Subcutaneous abdominal adipose tissue (tissue), 5 donors: ENCODE measurements around the gene MYL9.

Source experiments
- H3K27ac ChIP-seq: one replicate; pipeline ENCODE4 v1.7.0; 2013; ENCODE audit warnings: low read depth, mild to moderate bottlenecking, inconsistent platforms, low read length, moderate library complexity
- H3K27me3 ChIP-seq, 5 donors: one replicate each; pipeline ENCODE4 v1.7.0; 2013; ENCODE audit warnings: low read length in 5 of 5, inconsistent platforms in 1 of 5; ENCODE audit not compliant: control insufficient read depth in 5 of 5, insufficient read depth in 4 of 5
- H3K36me3 ChIP-seq, 5 donors: one replicate each; pipeline ENCODE4 v1.7.0; 2013; ENCODE audit warnings: low read length in 5 of 5; ENCODE audit not compliant: control insufficient read depth in 5 of 5, insufficient read depth in 5 of 5
- H3K4me1 ChIP-seq, 5 donors: one replicate each; pipeline ENCODE4 v1.7.0; 2013; ENCODE audit warnings: low read length in 5 of 5, mild to moderate bottlenecking in 3 of 5, moderate library complexity in 1 of 5; ENCODE audit not compliant: control insufficient read depth in 5 of 5, insufficient read depth in 5 of 5
- H3K4me3 ChIP-seq, 5 donors: one replicate each; pipeline ENCODE4 v1.7.0; 2013; ENCODE audit warnings: low read length in 5 of 5, low read depth in 1 of 5
- H3K9ac ChIP-seq, 5 donors: one replicate each; pipeline ENCODE4 v1.7.0; 2013; ENCODE audit warnings: low read length in 5 of 5, mild to moderate bottlenecking in 4 of 5, moderate library complexity in 3 of 5
- H3K9me3 ChIP-seq, 5 donors: one replicate each; pipeline ENCODE4 v1.7.0; 2013; ENCODE audit warnings: low read length in 5 of 5; ENCODE audit not compliant: control insufficient read depth in 5 of 5
- donor health status: healthy.
- donor health status: healthy.
- donor health status: healthy.
- donor health status: healthy.
- donor health status: healthy.

The MYL9 gene

GRCh38 chr20:36582322-36582721 lies 41.0 kb downstream of the MYL9 start:
- Histone ChIP-seq H3K27ac (no peak overlapping the region), H3K36me3 (peaks cover 3 to 39% (median 30%) of the 10 kb centered on the region in 5 donors), H3K9ac (no peak overlapping the region), H3K9me3 (no peaks in the 10 kb centered on the region), H3K27me3 (no peaks in the 10 kb centered on the region), H3K4me3 (no peak overlapping the region), H3K4me1 (peaks cover 3 to 14% (median 8%) of the 10 kb centered on the region in 5 donors)

GRCh38 chr20:36582821-36583220 lies 41.5 kb downstream of the MYL9 start:
- Histone ChIP-seq H3K9me3 (no peaks in the 10 kb centered on the region), H3K27me3 (no peaks in the 10 kb centered on the region), H3K36me3 (peaks cover 3 to 39% (median 30%) of the 10 kb centered on the region in 5 donors), H3K9ac (no peak overlapping the region), H3K27ac (no peak overlapping the region), H3K4me1 (peaks cover 3 to 16% (median 11%) of the 10 kb centered on the region in 5 donors), H3K4me3 (no peak overlapping the region)

- peaks cover 3 to 32% (median 27%) of the 10 kb centered on the region in 5 donors for H3K36me3 ChIP-seq
- no peaks in the 10 kb centered on the region for H3K27me3 ChIP-seq
- H3K4me1 ChIP-seq, result peaks cover 3 to 16% (median 11%) of the 10 kb centered on the region in 5 donors
- H3K4me3 ChIP-seq, result no peak overlapping the region
- H3K9me3 ChIP-seq, result no peaks in the 10 kb centered on the region
- no peak overlapping the region for H3K27ac ChIP-seq
- H3K9ac ChIP-seq, result no peak overlapping the region
These were observed 42.7 kb downstream of the MYL9 start for GRCh38 chr20:36584018-36584481.

GRCh38 chr20:36585410-36586125 lies 44.2 kb downstream of the MYL9 start:
- H3K27me3 ChIP-seq, result no peaks in the 10 kb centered on the region
- no peak overlapping the region for H3K9ac ChIP-seq
- H3K9me3 ChIP-seq, result no peaks in the 10 kb centered on the region
- H3K4me3 ChIP-seq, result no peak overlapping the region
- H3K36me3 ChIP-seq, result peaks cover 0 to 25% (median 17%) of the 10 kb centered on the region in 5 donors
- H3K27ac ChIP-seq, result no peak overlapping the region
- peaks cover 3 to 16% (median 11%) of the 10 kb centered on the region in 5 donors for H3K4me1 ChIP-seq

GRCh38 chr20:36587388-36588070 lies 46.2 kb downstream of the MYL9 start:
- no peak overlapping the region for H3K4me3 ChIP-seq
- no peaks in the 10 kb centered on the region for H3K9me3 ChIP-seq
- H3K36me3 ChIP-seq, result peaks cover 0 to 23% (median 13%) of the 10 kb centered on the region in 5 donors

GRCh38 chr20:36591281-36591680 lies 50.0 kb downstream of the MYL9 start:
- H3K4me3 ChIP-seq, result no peak overlapping the region
- no peaks in the 10 kb centered on the region for H3K27me3 ChIP-seq
- peaks cover 0 to 19% (median 13%) of the 10 kb centered on the region in 5 donors for H3K36me3 ChIP-seq
- peaks cover 3 to 20% (median 10%) of the 10 kb centered on the region in 5 donors for H3K4me1 ChIP-seq
- no peaks in the 10 kb centered on the region for H3K9me3 ChIP-seq
- H3K27ac ChIP-seq, result no peak overlapping the region
- no peak overlapping the region for H3K9ac ChIP-seq

More at GRCh38 chr20:36587388-36588070, 46.2 kb downstream of the MYL9 start:
- Histone ChIP-seq H3K27ac (no peak overlapping the region), H3K9ac (no peak overlapping the region), H3K27me3 (no peaks in the 10 kb centered on the region), H3K4me1 (peaks cover 3 to 20% (median 11%) of the 10 kb centered on the region in 5 donors)

- H3K9me3 ChIP-seq, result no peaks in the 10 kb centered on the region
- H3K27ac ChIP-seq, result no peak overlapping the region
- peaks cover 3 to 15% (median 5%) of the 10 kb centered on the region in 5 donors for H3K4me1 ChIP-seq
- H3K27me3 ChIP-seq, result no peaks in the 10 kb centered on the region
- H3K36me3 ChIP-seq, result peaks cover 0 to 19% (median 13%) of the 10 kb centered on the region in 5 donors
- H3K4me3 ChIP-seq, result no peak overlapping the region
- no peak overlapping the region for H3K9ac ChIP-seq
These were observed 50.7 kb downstream of the MYL9 start for GRCh38 chr20:36591854-36592641.

- Histone ChIP-seq H3K27ac (no peak overlapping the region), H3K36me3 (peaks cover 0 to 19% (median 11%) of the 10 kb centered on the region in 5 donors), H3K4me3 (no peak overlapping the region), H3K27me3 (no peaks in the 10 kb centered on the region), H3K9ac (no peak overlapping the region), H3K9me3 (no peaks in the 10 kb centered on the region), H3K4me1 (peaks cover 0 to 9% (median 0%) of the 10 kb centered on the region in 5 donors)
These were observed 52.1 kb downstream of the MYL9 start for GRCh38 chr20:36593347-36593929.

- H3K9ac ChIP-seq, result peak overlapping the region in 1 of 5 donors; percentile 11
- H3K27ac ChIP-seq, result no peak overlapping the region
- no peak overlapping the region for H3K4me3 ChIP-seq
- no peaks in the 10 kb centered on the region for H3K27me3 ChIP-seq
- no peaks in the 10 kb centered on the region for H3K9me3 ChIP-seq
- H3K36me3 ChIP-seq, result no peaks in the 10 kb centered on the region
- H3K4me1 ChIP-seq, result peaks cover 0 to 11% (median 4%) of the 10 kb centered on the region in 5 donors
These were observed 58.6 kb downstream of the MYL9 start for GRCh38 chr20:36599912-36600345.
